HG03095 (cell line): Measurements from ENCODE around the gene HES4.
"Not testable (repeated sequence)": the region's sequence is repeated elsewhere in the genome, so short reads cannot be mapped to it uniquely, and the experiment has no call there.

Experiments used
- ATAC-seq: cut with Tn5 transposase; IDR thresholded peaks from one replicate; pipeline ENCODE4 v1.9.1; 2021; ENCODE audit warnings: moderate library complexity; ENCODE audit not compliant: unreplicated experiment

The HES4 gene

GRCh38 chr1:1019122-1019999 lies 19.5 kb upstream of the HES4 start:
- ATAC-seq, result peak; percentile 55

GRCh38 chr1:1018321-1018685 lies 18.4 kb upstream of the HES4 start:
- not testable (repeated sequence) for ATAC-seq

- not testable (repeated sequence) for ATAC-seq
Observed at GRCh38 chr1:1017397-1018320, 17.8 kb upstream of the HES4 start.

GRCh38 chr1:1014799-1015681 lies 15.1 kb upstream of the HES4 start:
- no peak for ATAC-seq

GRCh38 chr1:1013922-1014648 lies 14.2 kb upstream of the HES4 start:
- no peak for ATAC-seq

- peak; percentile 76 for ATAC-seq
Observed at GRCh38 chr1:1013105-1013921, 13.4 kb upstream of the HES4 start, which contains the start of gene ISG15. Gene ISG15, plus strand, starts transcription at chr1:1013497. Its CDS starts 77 bp downstream, at chr1:1013574.

- ATAC-seq, result not testable (repeated sequence)
Observed at GRCh38 chr1:1012736-1013104, 12.8 kb upstream of the HES4 start.

GRCh38 chr1:1011396-1011949 lies 11.6 kb upstream of the HES4 start:
- ATAC-seq, result no peak

GRCh38 chr1:1010131-1010530 lies 10.2 kb upstream of the HES4 start:
- ATAC-seq, result not testable (repeated sequence)

- ATAC-seq, result no peak
Observed at GRCh38 chr1:1006305-1007159, 6.6 kb upstream of the HES4 start.

- ATAC-seq, result no peak
Observed at GRCh38 chr1:1005774-1006304, 5.9 kb upstream of the HES4 start.

GRCh38 chr1:1004780-1005697 lies 5.1 kb upstream of the HES4 start:
- no peak for ATAC-seq

- ATAC-seq, result no peak
Observed at GRCh38 chr1:1004420-1004779, 4.5 kb upstream of the HES4 start.

GRCh38 chr1:1003618-1004419 lies 3.9 kb upstream of the HES4 start:
- no peak for ATAC-seq

GRCh38 chr1:1001057-1001783 lies 1.3 kb upstream of the HES4 start:
- no peak for ATAC-seq
